Measurements from ENCODE around the gene NPPA.
"Not testable (repeated sequence)": the region's sequence is repeated elsewhere in the genome, so short reads cannot be mapped to it uniquely, and the experiment has no call there.

NPPA gene

DNA sequence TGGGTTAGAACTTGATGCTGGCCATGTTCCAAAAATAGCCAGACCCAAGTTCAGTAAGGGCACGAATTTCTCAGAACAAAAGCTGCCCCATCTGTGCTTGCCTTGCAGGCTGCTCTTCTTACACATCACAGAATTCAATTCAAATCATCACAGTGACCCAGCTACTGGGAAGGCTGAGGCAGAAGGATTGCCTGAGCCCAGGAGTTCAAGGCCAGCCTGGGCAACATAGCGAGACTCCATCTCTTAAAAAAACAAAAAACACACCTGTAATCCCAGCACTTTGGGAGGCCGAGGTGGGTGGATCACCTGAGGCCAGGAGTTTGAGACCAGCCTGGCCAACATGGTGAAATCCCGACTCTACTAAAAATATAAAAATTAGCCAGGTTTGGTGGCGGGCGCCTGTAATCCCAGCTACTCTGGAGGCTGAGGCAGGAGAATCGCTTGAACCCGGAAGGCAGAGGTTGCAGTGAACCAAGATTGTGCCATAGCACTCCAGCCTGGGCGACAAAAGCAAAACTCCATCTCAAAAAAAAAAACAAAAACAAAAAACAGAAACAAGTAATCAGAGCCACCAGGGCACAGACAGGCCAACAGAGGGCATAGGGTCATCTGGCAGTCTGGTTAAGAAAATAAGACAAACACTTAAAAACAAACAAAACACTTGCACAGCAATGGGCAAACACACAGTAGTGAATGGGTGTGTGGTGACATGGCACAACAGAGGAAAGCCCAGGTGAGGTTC is 43.5 kb downstream of the NPPA start:
- Histone ChIP-seq H3K4me1 (ENCODE audit: control insufficient read depth in 1 of 2, insufficient read depth in 2 of 2, low read length in 2 of 2) (peaks cover 20 to 63% of the 10 kb centered on the region in 2 donors), H3K27ac (ENCODE audit: low read length) (peak overlapping the region; percentile 92), H3K4me3 (ENCODE audit: low read depth in 1 of 2, low read length in 2 of 2) (peak overlapping the region; percentile 68 to 86), H3K36me3 (ENCODE audit: control insufficient read depth in 1 of 2, insufficient read depth in 2 of 2, low read length in 2 of 2) (peaks cover 14 to 24% of the 10 kb centered on the region in 2 donors)
- not testable (repeated sequence) for H3K27me3 ChIP-seq (ENCODE audit: low read depth, low read length); H3K9me3 ChIP-seq (ENCODE audit: control insufficient read depth in 1 of 2, low read length in 2 of 2)

DNA sequence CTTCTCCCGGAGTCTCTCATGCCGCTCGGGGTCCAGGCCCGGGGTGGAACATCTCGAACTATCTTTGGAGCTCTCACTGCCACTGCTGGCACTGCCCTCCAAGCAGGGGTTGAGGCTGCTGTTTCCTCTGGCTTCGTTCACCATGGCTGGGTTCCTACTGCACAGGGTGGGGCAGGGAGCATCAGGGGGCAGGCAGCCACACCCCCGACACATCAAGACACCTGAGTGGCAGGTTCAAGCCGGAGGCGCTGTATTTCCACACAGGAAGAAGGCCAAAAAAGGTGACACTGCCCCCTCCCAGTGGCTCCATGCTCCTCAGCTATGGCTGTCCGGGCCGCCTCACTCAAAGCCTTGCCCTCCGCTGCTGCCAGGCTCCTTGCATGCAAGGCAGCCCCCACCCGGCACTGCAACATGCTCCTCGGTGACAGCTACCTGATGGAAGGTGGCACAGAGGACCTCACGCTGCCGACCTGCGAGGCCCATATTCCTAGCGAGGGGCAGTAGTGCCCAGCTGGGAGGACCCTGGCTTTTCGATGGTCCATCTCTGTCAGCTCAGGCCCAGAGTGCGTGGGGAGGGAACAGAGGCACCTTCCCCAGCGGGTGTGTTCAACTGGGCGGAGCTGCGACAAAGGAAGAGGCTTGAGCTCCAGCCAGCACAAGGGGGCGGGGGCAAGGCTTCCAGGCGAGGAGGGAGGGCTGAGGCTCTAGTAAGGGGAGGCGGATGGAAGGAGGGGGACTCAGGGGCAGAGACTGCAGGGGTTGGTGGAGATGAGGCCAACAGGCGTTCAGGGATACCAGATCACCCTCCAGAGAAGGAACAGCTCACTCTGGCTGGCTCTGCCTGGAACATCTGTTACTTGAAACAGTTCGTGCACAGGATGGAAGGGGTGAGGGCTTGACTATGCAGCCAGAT is 44.4 kb downstream of the NPPA start:
- H3K36me3 ChIP-seq (ENCODE audit: control insufficient read depth in 1 of 2, insufficient read depth in 2 of 2, low read length in 2 of 2), result peaks cover 20 to 29% of the 10 kb centered on the region in 2 donors
- H3K27ac ChIP-seq (ENCODE audit: low read length), result peak overlapping the region; percentile 79
- peak overlapping the region; percentile 68 for H3K4me3 ChIP-seq (ENCODE audit: low read depth in 1 of 2, low read length in 2 of 2)
- peaks cover 20 to 57% of the 10 kb centered on the region in 2 donors for H3K4me1 ChIP-seq (ENCODE audit: control insufficient read depth in 1 of 2, insufficient read depth in 2 of 2, low read length in 2 of 2)
- no peaks in the 10 kb centered on the region for H3K27me3 ChIP-seq (ENCODE audit: low read depth, low read length)
- H3K9me3 ChIP-seq (ENCODE audit: control insufficient read depth in 1 of 2, low read length in 2 of 2), result no peaks in the 10 kb centered on the region

DNA sequence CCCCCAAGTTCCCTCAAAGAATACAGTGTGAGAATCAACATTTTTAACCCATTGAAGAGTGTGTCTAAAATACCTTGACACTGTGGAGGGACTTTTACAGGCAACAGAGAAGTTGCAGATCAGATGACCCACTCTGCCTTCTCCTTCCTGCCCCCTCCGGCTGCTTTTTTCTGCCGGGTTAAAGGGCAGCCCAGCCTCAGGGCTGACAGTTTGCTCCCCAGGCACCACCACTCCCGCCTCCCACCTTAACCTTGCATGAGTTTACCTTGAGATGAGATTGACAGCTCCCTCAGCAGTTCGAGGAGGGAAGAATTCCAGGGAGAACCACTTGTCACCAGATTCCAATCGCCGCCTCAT is 45.0 kb downstream of the NPPA start:
- peak overlapping the region; percentile 68 for H3K4me3 ChIP-seq (ENCODE audit: low read depth in 1 of 2, low read length in 2 of 2)
- H3K27ac ChIP-seq (ENCODE audit: low read length), result peak overlapping the region; percentile 79
- no peaks in the 10 kb centered on the region for H3K27me3 ChIP-seq (ENCODE audit: low read depth, low read length)
- H3K4me1 ChIP-seq (ENCODE audit: control insufficient read depth in 1 of 2, insufficient read depth in 2 of 2, low read length in 2 of 2), result peaks cover 20 to 50% of the 10 kb centered on the region in 2 donors
- H3K9me3 ChIP-seq (ENCODE audit: control insufficient read depth in 1 of 2, low read length in 2 of 2), result no peaks in the 10 kb centered on the region
- peaks cover 20 to 35% of the 10 kb centered on the region in 2 donors for H3K36me3 ChIP-seq (ENCODE audit: control insufficient read depth in 1 of 2, insufficient read depth in 2 of 2, low read length in 2 of 2)

DNA sequence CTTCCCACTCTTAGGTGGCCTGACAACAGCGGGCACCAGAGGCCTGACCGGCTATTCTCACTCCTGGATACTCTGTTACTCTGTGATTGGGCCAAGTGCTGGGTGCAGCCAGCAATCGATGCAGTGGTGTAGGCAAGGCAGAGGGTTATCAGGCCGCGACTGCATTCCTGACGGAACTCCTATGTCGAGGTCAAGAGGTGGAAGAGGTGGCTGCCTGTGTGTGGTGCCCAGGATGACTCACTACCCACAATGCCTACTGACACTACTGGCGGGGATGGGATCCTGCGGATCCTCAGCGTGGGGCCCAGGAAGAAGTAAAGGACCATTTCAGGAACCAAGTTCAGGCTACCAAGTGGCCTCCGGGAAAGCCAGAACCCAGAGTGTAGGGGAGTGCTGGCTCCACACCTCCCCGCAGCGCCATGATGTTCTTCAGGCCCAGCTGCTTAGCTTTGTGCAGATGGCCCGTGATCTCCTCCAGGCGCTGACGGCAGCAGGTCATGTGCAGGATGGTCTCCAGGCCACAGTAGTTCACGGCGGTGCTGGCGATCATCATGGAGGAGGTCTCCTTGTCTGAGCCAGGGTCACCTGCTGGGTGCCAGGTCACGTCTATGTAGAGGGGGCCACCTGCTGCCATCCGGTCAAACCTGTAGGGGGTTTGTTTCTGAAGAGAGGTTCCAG is 46.7 kb downstream of the NPPA start:
- peaks cover 22 to 42% of the 10 kb centered on the region in 2 donors for H3K36me3 ChIP-seq (ENCODE audit: control insufficient read depth in 1 of 2, insufficient read depth in 2 of 2, low read length in 2 of 2)
- no peaks in the 10 kb centered on the region for H3K27me3 ChIP-seq (ENCODE audit: low read depth, low read length)
- H3K4me3 ChIP-seq (ENCODE audit: low read depth in 1 of 2, low read length in 2 of 2), result no peak overlapping the region
- H3K4me1 ChIP-seq (ENCODE audit: control insufficient read depth in 1 of 2, insufficient read depth in 2 of 2, low read length in 2 of 2), result peaks cover 8 to 38% of the 10 kb centered on the region in 2 donors
- H3K9me3 ChIP-seq (ENCODE audit: control insufficient read depth in 1 of 2, low read length in 2 of 2), result no peaks in the 10 kb centered on the region
- H3K27ac ChIP-seq (ENCODE audit: low read length), result no peak overlapping the region

DNA sequence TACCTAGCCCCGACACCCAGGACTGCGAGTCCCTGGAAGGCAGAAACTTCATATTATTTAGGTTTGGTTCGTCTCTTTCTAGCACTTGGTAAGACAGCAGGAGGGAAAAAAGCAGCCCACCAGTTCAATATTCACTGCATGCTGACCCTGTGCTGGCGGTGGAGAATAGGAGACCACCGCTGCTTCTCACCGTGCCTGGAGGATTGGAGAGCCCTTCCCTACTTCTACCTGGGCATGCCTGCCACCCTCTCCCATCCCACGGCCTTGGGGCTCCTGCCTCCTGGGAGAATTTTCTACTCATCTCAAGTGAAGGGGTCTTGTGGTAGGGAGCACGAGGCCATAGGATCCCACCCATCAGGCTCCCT is 47.2 kb downstream of the NPPA start:
- Histone ChIP-seq H3K4me3 (ENCODE audit: low read depth in 1 of 2, low read length in 2 of 2) (no peak overlapping the region), H3K4me1 (ENCODE audit: control insufficient read depth in 1 of 2, insufficient read depth in 2 of 2, low read length in 2 of 2) (peaks cover 8 to 38% of the 10 kb centered on the region in 2 donors), H3K9me3 (ENCODE audit: control insufficient read depth in 1 of 2, low read length in 2 of 2) (no peaks in the 10 kb centered on the region), H3K27ac (ENCODE audit: low read length) (no peak overlapping the region), H3K36me3 (ENCODE audit: control insufficient read depth in 1 of 2, insufficient read depth in 2 of 2, low read length in 2 of 2) (peaks cover 27 to 47% of the 10 kb centered on the region in 2 donors), H3K27me3 (ENCODE audit: low read depth, low read length) (no peaks in the 10 kb centered on the region)

DNA sequence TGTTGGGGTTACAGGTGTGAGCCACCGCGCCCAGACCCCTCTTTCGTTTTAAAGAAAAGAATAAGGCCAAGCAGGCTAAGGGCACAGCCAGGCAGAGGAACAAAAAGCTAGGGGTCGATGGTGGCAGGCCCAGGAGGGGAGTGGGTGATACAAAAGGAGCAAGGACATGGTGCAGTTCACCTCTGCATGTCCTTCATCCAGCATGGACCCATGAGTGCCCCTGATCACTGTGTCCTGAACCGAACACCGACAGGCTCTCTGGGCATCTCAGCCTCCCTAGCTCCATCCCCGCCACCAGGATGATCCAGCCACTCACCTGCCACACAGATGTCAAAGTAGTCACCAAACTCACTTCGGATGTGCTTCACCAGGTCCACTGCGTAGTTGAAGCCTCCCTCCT is 47.7 kb downstream of the NPPA start:
- Histone ChIP-seq H3K4me1 (ENCODE audit: control insufficient read depth in 1 of 2, insufficient read depth in 2 of 2, low read length in 2 of 2) (peaks cover 8 to 38% of the 10 kb centered on the region in 2 donors), H3K9me3 (ENCODE audit: control insufficient read depth in 1 of 2, low read length in 2 of 2) (no peaks in the 10 kb centered on the region), H3K27me3 (ENCODE audit: low read depth, low read length) (no peaks in the 10 kb centered on the region), H3K36me3 (ENCODE audit: control insufficient read depth in 1 of 2, insufficient read depth in 2 of 2, low read length in 2 of 2) (peaks cover 32 to 52% of the 10 kb centered on the region in 2 donors), H3K4me3 (ENCODE audit: low read depth in 1 of 2, low read length in 2 of 2) (no peak overlapping the region), H3K27ac (ENCODE audit: low read length) (no peak overlapping the region)

DNA sequence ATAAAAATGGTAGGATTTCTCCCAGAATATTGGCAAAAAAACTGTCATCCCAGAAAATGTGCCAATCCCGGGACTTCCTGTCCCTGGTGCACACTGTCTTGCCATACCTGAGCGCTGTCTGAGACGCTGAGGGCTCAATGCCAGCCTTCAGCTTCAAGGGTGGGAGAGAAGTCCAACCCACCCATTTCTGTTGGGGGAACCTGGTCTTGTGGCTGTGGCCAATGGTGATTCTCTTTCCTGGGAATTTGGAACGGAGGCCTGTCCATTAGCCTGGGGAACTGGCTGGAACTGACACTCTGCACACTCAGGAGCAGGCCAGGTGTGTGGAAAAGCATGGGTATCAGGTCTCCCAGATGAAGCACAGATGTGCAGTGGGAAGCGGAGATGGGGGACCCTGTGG is 48.5 kb downstream of the NPPA start:
- Histone ChIP-seq H3K4me1 (ENCODE audit: control insufficient read depth in 1 of 2, insufficient read depth in 2 of 2, low read length in 2 of 2) (peaks cover 4 to 30% of the 10 kb centered on the region in 2 donors), H3K27me3 (ENCODE audit: low read depth, low read length) (no peaks in the 10 kb centered on the region), H3K9me3 (ENCODE audit: control insufficient read depth in 1 of 2, low read length in 2 of 2) (no peaks in the 10 kb centered on the region), H3K27ac (ENCODE audit: low read length) (no peak overlapping the region), H3K4me3 (ENCODE audit: low read depth in 1 of 2, low read length in 2 of 2) (no peak overlapping the region), H3K36me3 (ENCODE audit: control insufficient read depth in 1 of 2, insufficient read depth in 2 of 2, low read length in 2 of 2) (peaks cover 38 to 60% of the 10 kb centered on the region in 2 donors)

DNA sequence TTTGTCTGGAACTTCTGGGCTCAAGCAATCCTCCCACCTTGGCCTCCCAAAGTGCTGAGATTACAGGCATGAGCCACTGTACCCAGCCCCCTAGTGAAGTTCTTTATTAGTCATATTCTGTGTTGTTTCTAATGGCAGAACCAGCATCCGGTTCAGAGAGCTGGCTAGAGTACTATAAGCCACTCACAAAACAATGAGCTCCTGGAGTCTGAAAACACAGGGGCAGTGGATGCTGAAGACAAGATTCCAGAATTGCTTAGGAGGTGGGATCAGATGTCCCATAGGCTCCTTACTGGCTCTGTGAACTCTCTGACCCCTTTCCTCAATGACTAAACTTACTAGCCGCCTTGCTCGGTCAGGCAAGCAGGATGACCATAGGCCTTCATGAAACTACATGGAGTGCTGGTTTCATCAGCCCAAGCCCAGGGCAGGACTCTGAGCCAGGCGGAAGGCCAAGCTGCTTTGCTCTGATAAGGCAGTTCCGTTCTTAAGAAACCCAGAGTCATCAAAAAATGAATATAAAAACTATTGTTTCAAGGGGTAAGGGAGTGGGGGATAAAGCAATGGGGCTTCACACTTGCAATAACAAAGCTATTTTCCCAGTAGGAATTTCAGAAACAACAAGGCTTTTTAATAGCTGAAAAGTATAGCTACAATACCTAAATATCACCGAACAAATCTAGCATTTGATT is 49.9 kb downstream of the NPPA start:
- Histone ChIP-seq H3K9me3 (ENCODE audit: control insufficient read depth in 1 of 2, low read length in 2 of 2) (no peaks in the 10 kb centered on the region), H3K4me3 (ENCODE audit: low read depth in 1 of 2, low read length in 2 of 2) (no peak overlapping the region), H3K4me1 (ENCODE audit: control insufficient read depth in 1 of 2, insufficient read depth in 2 of 2, low read length in 2 of 2) (peaks cover 0 to 16% of the 10 kb centered on the region in 2 donors), H3K27me3 (ENCODE audit: low read depth, low read length) (no peaks in the 10 kb centered on the region), H3K27ac (ENCODE audit: low read length) (peak overlapping the region; percentile 23), H3K36me3 (ENCODE audit: control insufficient read depth in 1 of 2, insufficient read depth in 2 of 2, low read length in 2 of 2) (peaks cover 45 to 67% of the 10 kb centered on the region in 2 donors)

DNA sequence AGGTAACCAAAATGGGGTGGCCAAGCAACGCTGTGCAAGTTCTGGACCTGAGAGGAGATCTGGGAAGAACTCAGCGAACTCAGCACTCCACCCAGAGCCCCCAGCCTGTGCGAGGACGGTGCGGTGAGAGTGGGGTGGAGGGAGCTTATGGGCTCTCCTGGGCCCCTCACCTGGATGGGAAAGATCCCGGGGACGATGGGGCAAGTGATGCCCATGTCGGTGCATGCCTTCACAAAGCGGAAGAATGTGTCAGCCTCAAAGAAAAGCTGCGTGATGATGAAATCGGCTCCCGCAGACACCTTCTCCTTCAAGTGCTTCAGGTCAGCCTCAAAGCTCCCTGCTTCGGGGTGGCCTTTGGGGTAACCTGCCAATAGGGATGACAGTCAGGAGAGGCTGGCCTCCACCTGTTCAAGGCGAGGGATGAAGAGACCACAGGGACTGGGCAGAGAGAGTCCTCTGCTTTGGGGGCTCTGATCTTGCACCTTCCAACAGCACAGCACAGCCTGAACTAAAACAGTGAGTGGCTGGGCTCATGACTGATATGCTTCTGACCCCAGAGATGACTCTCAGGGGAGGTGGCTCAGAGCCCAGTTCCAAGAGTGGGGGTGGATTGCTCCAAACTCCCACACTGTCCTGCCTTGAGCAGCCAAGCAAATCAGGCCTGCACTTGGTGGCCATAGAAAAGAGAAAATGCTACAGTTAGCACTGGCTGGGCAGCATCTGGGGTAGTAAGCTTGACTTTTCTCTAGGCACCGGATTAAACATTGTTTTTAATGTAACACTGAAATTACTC is 51.4 kb downstream of the NPPA start:
- Histone ChIP-seq H3K9me3 (ENCODE audit: control insufficient read depth in 1 of 2, low read length in 2 of 2) (no peaks in the 10 kb centered on the region), H3K27ac (ENCODE audit: low read length) (no peak overlapping the region), H3K4me1 (ENCODE audit: control insufficient read depth in 1 of 2, insufficient read depth in 2 of 2, low read length in 2 of 2) (peaks cover 3 to 6% of the 10 kb centered on the region in 2 donors), H3K27me3 (ENCODE audit: low read depth, low read length) (no peaks in the 10 kb centered on the region), H3K36me3 (ENCODE audit: control insufficient read depth in 1 of 2, insufficient read depth in 2 of 2, low read length in 2 of 2) (peaks cover 53 to 73% of the 10 kb centered on the region in 2 donors), H3K4me3 (ENCODE audit: low read depth in 1 of 2, low read length in 2 of 2) (no peak overlapping the region)
